Measurements from ENCODE around the gene ALG3.

- TF ChIP-seq ARNT (IDR thresholded peaks at IDR 0.05) (no peak), ZNF274 (IDR thresholded peaks at IDR 0.05; ENCODE audit: borderline replicate concordance, low read depth, low read length) (no peak), RBM15 (IDR thresholded peaks at IDR 0.05; ENCODE audit: insufficient read depth, low read length) (no peak), MTA1 (IDR thresholded peaks at IDR 0.05; ENCODE audit: borderline replicate concordance) (no peak), ATF2 (CRISPR knock-in tag; IDR thresholded peaks at IDR 0.05) (no peak), ZNF324 (CRISPR knock-in tag; IDR thresholded peaks at IDR 0.05) (no peak), SMARCA4 (IDR thresholded peaks at IDR 0.05) (no peak), FOXK1 (CRISPR knock-in tag; IDR thresholded peaks at IDR 0.05; ENCODE audit: borderline replicate concordance) (no peak), KLF10 (CRISPR knock-in tag; IDR thresholded peaks at IDR 0.05) (no peak)
Observed at GRCh38 chr3:184275381-184275701, 26.6 kb upstream of the ALG3 start.

Data from K562 (cell line).